ENCODE measurements around the gene TMED3. TPM values are rescaled to one million over a fixed set of nuclear protein-coding genes. Genes with fewer than 3 reads are reported as not detected.

TMED3 gene
- polyA plus RNA-seq, 1 donor = 58.9 TPM

DNA sequence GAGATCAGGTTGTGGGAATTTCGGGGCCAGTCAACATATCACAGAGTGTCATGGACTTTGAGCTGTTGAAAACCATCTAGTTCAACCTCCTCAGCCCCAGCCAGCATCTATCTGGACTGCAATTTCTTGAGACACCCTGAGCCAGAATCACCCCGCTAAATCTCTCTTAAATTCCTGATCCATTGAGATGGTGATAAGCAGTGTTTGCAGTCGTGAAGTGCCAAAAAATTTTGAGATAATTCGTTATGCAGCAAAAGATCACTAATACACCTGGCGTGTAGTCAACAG is 29.3 kb downstream of the TMED3 start:
- Histone ChIP-seq H3K27ac (ENCODE audit: low read length) (no peak overlapping the region), H3K36me3 (ENCODE audit: control insufficient read depth, insufficient read depth, low read length) (no peaks in the 10 kb centered on the region), H3K4me1 (ENCODE audit: control insufficient read depth, insufficient read depth, low read length) (no peaks in the 10 kb centered on the region), H3K4me3 (ENCODE audit: low read length) (no peak overlapping the region), H3K9me3 (ENCODE audit: control insufficient read depth, low read depth, low read length) (no peaks in the 10 kb centered on the region), H3K27me3 (ENCODE audit: control insufficient read depth, insufficient read depth, low read length) (no peaks in the 10 kb centered on the region)
- WGBS (ENCODE audit: insufficient coverage, low lambda C conversion rate) = 53% methylated on average over 3 of the region's 5 CpGs
- DNase-seq = no peak

GRCh38 chr15:79341396-79341795 is 30.5 kb downstream of the TMED3 start:
- no peaks in the 10 kb centered on the region for H3K36me3 ChIP-seq (ENCODE audit: control insufficient read depth, insufficient read depth, low read length)
- H3K9me3 ChIP-seq (ENCODE audit: control insufficient read depth, low read depth, low read length) = no peaks in the 10 kb centered on the region
- H3K27ac ChIP-seq (ENCODE audit: low read length) = no peak overlapping the region
- no peaks in the 10 kb centered on the region for H3K27me3 ChIP-seq (ENCODE audit: control insufficient read depth, insufficient read depth, low read length)
- no peak overlapping the region for H3K4me3 ChIP-seq (ENCODE audit: low read length)
- 80% methylated on average over 1 of the region's 9 CpGs for WGBS (ENCODE audit: insufficient coverage, low lambda C conversion rate)
- DNase-seq = no peak
- no peaks in the 10 kb centered on the region for H3K4me1 ChIP-seq (ENCODE audit: control insufficient read depth, insufficient read depth, low read length)

DNA sequence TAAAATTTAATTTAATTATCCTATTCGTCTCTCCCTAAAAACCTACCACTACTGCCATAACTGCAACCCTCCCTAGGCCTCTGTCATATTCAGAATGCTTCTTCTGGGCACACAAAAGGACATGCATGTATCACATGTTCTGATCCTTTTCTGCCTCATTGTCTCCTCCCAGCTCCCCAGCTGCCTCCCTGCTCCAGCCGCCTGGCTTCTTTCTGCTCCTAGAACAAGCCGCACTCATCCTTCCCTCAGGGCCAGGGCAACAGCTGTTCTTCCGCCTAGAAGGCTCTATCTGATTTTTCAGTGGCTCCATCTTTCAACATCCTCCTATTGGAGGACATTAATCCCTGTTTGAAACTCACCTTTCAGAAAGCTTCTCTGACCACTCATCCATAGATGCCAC is 38.6 kb downstream of the TMED3 start:
- 100% methylated on average over 3 of the region's 4 CpGs for WGBS (ENCODE audit: insufficient coverage, low lambda C conversion rate)
- Histone ChIP-seq H3K4me3 (ENCODE audit: low read length) (no peak overlapping the region), H3K4me1 (ENCODE audit: control insufficient read depth, insufficient read depth, low read length) (no peaks in the 10 kb centered on the region), H3K27me3 (ENCODE audit: control insufficient read depth, insufficient read depth, low read length) (no peaks in the 10 kb centered on the region), H3K27ac (ENCODE audit: low read length) (no peak overlapping the region), H3K9me3 (ENCODE audit: control insufficient read depth, low read depth, low read length) (no peaks in the 10 kb centered on the region), H3K36me3 (ENCODE audit: control insufficient read depth, insufficient read depth, low read length) (no peaks in the 10 kb centered on the region)
- DNase-seq = no peak

GRCh38 chr15:79352206-79352605 is 41.3 kb downstream of the TMED3 start:
- no peaks in the 10 kb centered on the region for H3K27me3 ChIP-seq (ENCODE audit: control insufficient read depth, insufficient read depth, low read length)
- H3K27ac ChIP-seq (ENCODE audit: low read length) = no peak overlapping the region
- H3K9me3 ChIP-seq (ENCODE audit: control insufficient read depth, low read depth, low read length) = no peaks in the 10 kb centered on the region
- no peak for DNase-seq
- H3K4me1 ChIP-seq (ENCODE audit: control insufficient read depth, insufficient read depth, low read length) = no peaks in the 10 kb centered on the region
- no peaks in the 10 kb centered on the region for H3K36me3 ChIP-seq (ENCODE audit: control insufficient read depth, insufficient read depth, low read length)
- H3K4me3 ChIP-seq (ENCODE audit: low read length) = no peak overlapping the region
- no CpG with 5 or more reads among the region's 1 CpG for WGBS (ENCODE audit: insufficient coverage, low lambda C conversion rate)

- Histone ChIP-seq H3K9me3 (ENCODE audit: control insufficient read depth, low read depth, low read length) (no peaks in the 10 kb centered on the region), H3K4me1 (ENCODE audit: control insufficient read depth, insufficient read depth, low read length) (no peaks in the 10 kb centered on the region), H3K4me3 (ENCODE audit: low read length) (no peak overlapping the region), H3K27ac (ENCODE audit: low read length) (no peak overlapping the region), H3K27me3 (ENCODE audit: control insufficient read depth, insufficient read depth, low read length) (no peaks in the 10 kb centered on the region), H3K36me3 (ENCODE audit: control insufficient read depth, insufficient read depth, low read length) (no peaks in the 10 kb centered on the region)
- no CpG with 5 or more reads among the region's 3 CpGs for WGBS (ENCODE audit: insufficient coverage, low lambda C conversion rate)
- DNase-seq = no peak
These were observed 46.7 kb downstream of the TMED3 start for GRCh38 chr15:79357566-79357965.

- H3K36me3 ChIP-seq (ENCODE audit: control insufficient read depth, insufficient read depth, low read length) = no peaks in the 10 kb centered on the region
- no peaks in the 10 kb centered on the region for H3K4me1 ChIP-seq (ENCODE audit: control insufficient read depth, insufficient read depth, low read length)
- H3K9me3 ChIP-seq (ENCODE audit: control insufficient read depth, low read depth, low read length) = no peaks in the 10 kb centered on the region
- no peak overlapping the region for H3K27ac ChIP-seq (ENCODE audit: low read length)
- H3K27me3 ChIP-seq (ENCODE audit: control insufficient read depth, insufficient read depth, low read length) = no peaks in the 10 kb centered on the region
- no peak overlapping the region for H3K4me3 ChIP-seq (ENCODE audit: low read length)
- WGBS (ENCODE audit: insufficient coverage, low lambda C conversion rate) = no CpG with 5 or more reads among the region's 3 CpGs
- no peak for DNase-seq
These were observed 47.2 kb downstream of the TMED3 start for GRCh38 chr15:79358069-79358468.

DNA sequence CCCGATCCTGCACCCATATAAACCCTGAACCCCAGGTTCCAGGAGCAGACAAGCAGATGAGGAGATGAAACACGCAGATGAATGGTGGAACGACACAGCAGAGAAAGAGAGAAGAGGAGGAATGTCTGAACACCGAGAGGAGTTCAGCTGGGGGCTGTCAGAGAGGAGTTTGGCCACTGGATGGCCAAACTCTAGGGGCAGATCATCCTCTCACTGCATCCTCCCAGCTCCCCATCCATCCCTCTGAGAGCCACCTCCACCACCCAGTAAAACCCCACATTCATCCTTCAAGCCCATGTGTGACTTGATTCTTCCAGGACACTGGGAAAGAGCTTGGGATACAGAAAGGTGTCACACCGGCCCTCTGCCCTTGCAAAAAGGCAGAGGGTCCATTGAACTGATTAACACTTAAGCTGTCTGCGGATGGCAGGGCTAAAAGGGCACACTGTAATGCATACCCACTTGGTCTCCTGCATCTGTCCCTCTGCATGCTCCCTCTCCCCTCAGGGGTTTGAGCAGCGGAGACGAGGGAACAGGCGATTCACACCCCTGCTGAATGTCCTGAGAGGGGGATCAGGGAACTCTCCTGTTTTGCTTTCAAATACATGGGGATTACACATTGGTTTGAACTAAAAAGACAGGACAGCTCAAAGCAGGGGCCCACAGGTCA is 53.8 kb downstream of the TMED3 start:
- 100% methylated on average over 1 of the region's 9 CpGs for WGBS (ENCODE audit: insufficient coverage, low lambda C conversion rate)
- H3K4me3 ChIP-seq (ENCODE audit: low read length) = no peak overlapping the region
- no peak for DNase-seq

GRCh38 chr15:79365765-79366164 is 54.9 kb downstream of the TMED3 start:
- H3K9me3 ChIP-seq (ENCODE audit: control insufficient read depth, low read depth, low read length) = no peaks in the 10 kb centered on the region
- DNase-seq = no peak
- H3K27me3 ChIP-seq (ENCODE audit: control insufficient read depth, insufficient read depth, low read length) = no peaks in the 10 kb centered on the region
- H3K4me1 ChIP-seq (ENCODE audit: control insufficient read depth, insufficient read depth, low read length) = no peaks in the 10 kb centered on the region
- 17% methylated on average over 1 of the region's 3 CpGs for WGBS (ENCODE audit: insufficient coverage, low lambda C conversion rate)
- H3K27ac ChIP-seq (ENCODE audit: low read length) = no peak overlapping the region
- no peaks in the 10 kb centered on the region for H3K36me3 ChIP-seq (ENCODE audit: control insufficient read depth, insufficient read depth, low read length)
- H3K4me3 ChIP-seq (ENCODE audit: low read length) = no peak overlapping the region

More for the DNA sequence above, 53.8 kb downstream of the TMED3 start:
- no peaks in the 10 kb centered on the region for H3K4me1 ChIP-seq (ENCODE audit: control insufficient read depth, insufficient read depth, low read length)
- H3K36me3 ChIP-seq (ENCODE audit: control insufficient read depth, insufficient read depth, low read length) = no peaks in the 10 kb centered on the region
- H3K27me3 ChIP-seq (ENCODE audit: control insufficient read depth, insufficient read depth, low read length) = no peaks in the 10 kb centered on the region
- H3K27ac ChIP-seq (ENCODE audit: low read length) = no peak overlapping the region
- H3K9me3 ChIP-seq (ENCODE audit: control insufficient read depth, low read depth, low read length) = no peaks in the 10 kb centered on the region

GRCh38 chr15:79366691-79367090 is 55.8 kb downstream of the TMED3 start:
- DNase-seq = no peak
- Histone ChIP-seq H3K9me3 (ENCODE audit: control insufficient read depth, low read depth, low read length) (no peaks in the 10 kb centered on the region), H3K27me3 (ENCODE audit: control insufficient read depth, insufficient read depth, low read length) (no peaks in the 10 kb centered on the region), H3K4me3 (ENCODE audit: low read length) (no peak overlapping the region), H3K36me3 (ENCODE audit: control insufficient read depth, insufficient read depth, low read length) (no peaks in the 10 kb centered on the region), H3K4me1 (ENCODE audit: control insufficient read depth, insufficient read depth, low read length) (no peaks in the 10 kb centered on the region), H3K27ac (ENCODE audit: low read length) (no peak overlapping the region)
- WGBS (ENCODE audit: insufficient coverage, low lambda C conversion rate) = no CpG with 5 or more reads among the region's 2 CpGs

DNA sequence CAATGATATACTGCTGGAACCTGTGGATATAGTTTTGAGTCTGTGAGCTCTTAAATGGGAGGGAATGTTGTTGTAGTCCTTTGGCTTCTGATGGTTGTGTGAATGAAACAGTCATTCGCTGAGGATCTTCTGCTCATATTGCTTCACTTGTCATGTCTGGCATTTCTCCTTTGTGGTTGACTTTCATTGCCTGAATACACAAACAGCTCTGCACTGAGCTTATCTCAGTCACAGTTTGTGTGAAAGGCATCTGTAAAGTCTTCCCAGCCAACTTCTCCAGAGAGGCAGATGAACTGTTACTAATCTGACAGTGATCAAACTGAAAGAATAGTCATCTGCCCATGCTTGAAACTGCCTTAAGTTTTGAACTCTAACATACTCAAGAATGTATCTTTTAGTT is 59.8 kb downstream of the TMED3 start:
- Histone ChIP-seq H3K4me3 (ENCODE audit: low read length) (no peak overlapping the region), H3K27me3 (ENCODE audit: control insufficient read depth, insufficient read depth, low read length) (no peaks in the 10 kb centered on the region), H3K27ac (ENCODE audit: low read length) (no peak overlapping the region), H3K4me1 (ENCODE audit: control insufficient read depth, insufficient read depth, low read length) (no peaks in the 10 kb centered on the region), H3K36me3 (ENCODE audit: control insufficient read depth, insufficient read depth, low read length) (no peaks in the 10 kb centered on the region), H3K9me3 (ENCODE audit: control insufficient read depth, low read depth, low read length) (no peaks in the 10 kb centered on the region)
- WGBS (ENCODE audit: insufficient coverage, low lambda C conversion rate) = no CpG with 5 or more reads among the region's 1 CpG
- DNase-seq = no peak

DNA sequence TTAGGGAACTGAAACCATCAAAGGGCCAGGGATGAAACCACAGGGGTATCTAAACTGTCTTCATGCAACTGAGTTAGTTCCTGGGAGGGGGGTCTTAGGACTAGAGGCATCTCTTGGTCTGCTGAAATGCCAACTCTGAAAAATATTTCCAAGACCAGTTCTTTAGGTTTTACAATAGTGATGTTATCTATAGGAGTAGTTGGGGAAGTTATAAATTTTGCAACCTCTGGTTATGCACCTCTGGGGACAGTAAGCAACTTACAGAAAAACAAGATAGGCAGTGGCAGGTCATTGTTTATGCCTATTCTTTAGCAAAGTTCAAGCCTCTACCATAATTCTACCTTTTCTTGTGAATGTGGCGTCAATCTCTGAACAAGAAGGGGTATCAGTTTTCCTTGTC is 60.7 kb downstream of the TMED3 start:
- no peaks in the 10 kb centered on the region for H3K27me3 ChIP-seq (ENCODE audit: control insufficient read depth, insufficient read depth, low read length)
- H3K27ac ChIP-seq (ENCODE audit: low read length) = no peak overlapping the region
- H3K4me3 ChIP-seq (ENCODE audit: low read length) = no peak overlapping the region
- WGBS (ENCODE audit: insufficient coverage, low lambda C conversion rate) = no CpG with 5 or more reads among the region's 1 CpG
- no peak for DNase-seq
- H3K9me3 ChIP-seq (ENCODE audit: control insufficient read depth, low read depth, low read length) = no peaks in the 10 kb centered on the region
- no peaks in the 10 kb centered on the region for H3K36me3 ChIP-seq (ENCODE audit: control insufficient read depth, insufficient read depth, low read length)
- H3K4me1 ChIP-seq (ENCODE audit: control insufficient read depth, insufficient read depth, low read length) = no peaks in the 10 kb centered on the region
